H1 (cell line): ENCODE measurements around the gene NBPF4. TPM values are rescaled to one million over a fixed set of nuclear protein-coding genes. Genes with fewer than 3 reads are reported as not detected.

Experiments
- CTCF ChIA-PET: fragments of 300-600 bp; sonication (Branson Sonifier 250); formaldehyde crosslinking; loops from one replicate; lab custom pipeline; 2021; ENCODE audit not compliant: partially characterized antibody; lab: Charles Lee
- POLR2A ChIA-PET: fragments of 300-600 bp; sonication (Branson Sonifier 250); formaldehyde crosslinking; loops from one replicate; lab custom pipeline; 2021; ENCODE audit warnings: inconsistent platforms; ENCODE audit not compliant: partially characterized antibody; lab: Charles Lee
- DNase-seq, 2 experiments: peaks; one replicate each; pipeline versions ENCODE4 v3.0.0 to v3.0.0-alpha.2; 2010 to 2022; ENCODE audit warnings: low spot score in 2 of 2, low read depth in 1 of 2, mixed read lengths in 1 of 2
- FAIRE-seq: peaks from 2 replicates; lab custom pipeline; 2011; peaks lifted over from hg19 to GRCh38; lab: Jason Lieb, UNC
- H2AFZ ChIP-seq: 2 replicates; pipeline ENCODE4 v1.8.1; 2012; ENCODE audit warnings: low read length, inconsistent platforms
- H2AK5ac ChIP-seq: 2 replicates; pipeline ENCODE4 v1.6.1; 2013; ENCODE audit warnings: low read depth, low read length
- H2BK120ac ChIP-seq: replicated peaks from 2 replicates; pipeline ENCODE3; 2013; ENCODE audit warnings: low read depth, low read length, inconsistent platforms
- H2BK12ac ChIP-seq: 2 replicates; pipeline ENCODE4 v1.6.1; 2013; ENCODE audit warnings: low read depth, low read length
- H2BK15ac ChIP-seq: 2 replicates; pipeline ENCODE4 v1.6.1; 2013; ENCODE audit warnings: low read length
- H2BK20ac ChIP-seq: 2 replicates; pipeline ENCODE4 v1.6.1; 2013; ENCODE audit warnings: low read length
- H2BK5ac ChIP-seq: 2 replicates; pipeline ENCODE4 v1.6.1; 2013; ENCODE audit warnings: low read depth, low read length
- H3K14ac ChIP-seq: 2 replicates; pipeline ENCODE4 v1.6.1; 2013; ENCODE audit warnings: inconsistent platforms; ENCODE audit not compliant: insufficient read length
- H3K18ac ChIP-seq: 2 replicates; pipeline ENCODE4 v1.6.1; 2013; ENCODE audit warnings: low read length; ENCODE audit errors: extremely low read depth
- H3K23ac ChIP-seq: 2 replicates; pipeline ENCODE4 v1.6.1; 2013; ENCODE audit warnings: inconsistent platforms; ENCODE audit not compliant: insufficient read length
- H3K23me2 ChIP-seq: 2 replicates; pipeline ENCODE4 v1.6.1; 2013; ENCODE audit warnings: low read depth, low read length
- H3K27ac ChIP-seq: 2 replicates; pipeline ENCODE4 v1.6.1; 2011; ENCODE audit warnings: low read depth, low read length, inconsistent platforms
- H3K27me3 ChIP-seq, 4 experiments: replicated peaks in 1 of 4; 1 replicate in 1 of 4; 2 replicates in 3 of 4; pipeline versions ENCODE4 v1.6.1 to v1.8.1; 2011 to 2013; ENCODE audit warnings: low read length in 3 of 4, mild to moderate bottlenecking in 3 of 4, inconsistent platforms in 2 of 4, mixed read lengths in 2 of 4, moderate library complexity in 1 of 4; ENCODE audit not compliant: control insufficient read depth in 3 of 4, insufficient read depth in 3 of 4; ENCODE audit errors: extremely low read depth in 1 of 4
- H3K36me3 ChIP-seq, 4 experiments: 2 replicates each; pipeline versions ENCODE4 v1.6.1 to v1.8.1; 2011 to 2013; ENCODE audit warnings: mild to moderate bottlenecking in 4 of 4, low read length in 3 of 4, moderate library complexity in 2 of 4, control low read depth in 1 of 4, inconsistent platforms in 1 of 4; ENCODE audit not compliant: insufficient read depth in 4 of 4, control insufficient read depth in 2 of 4
- H3K4ac ChIP-seq: replicated peaks from 2 replicates; pipeline ENCODE3; 2013; ENCODE audit warnings: low read length, low read depth, mixed read lengths, inconsistent platforms; ENCODE audit not compliant: insufficient read length
- H3K4me1 ChIP-seq, 4 experiments: replicated peaks in 1 of 4; 1 replicate in 1 of 4; 2 replicates in 3 of 4; pipeline versions ENCODE4 v1.6.1 to v1.8.1; 2011 to 2013; ENCODE audit warnings: low read length in 3 of 4, inconsistent platforms in 2 of 4, mixed read lengths in 1 of 4; ENCODE audit not compliant: insufficient read depth in 4 of 4, control insufficient read depth in 3 of 4
- H3K4me2 ChIP-seq, 2 experiments: 2 replicates each; pipeline versions ENCODE4 v1.6.1 to v1.8.1; 2011 to 2013; ENCODE audit warnings: low read depth in 2 of 2, low read length in 2 of 2, control low read depth in 1 of 2, inconsistent platforms in 1 of 2, mild to moderate bottlenecking in 1 of 2; ENCODE audit not compliant: insufficient read depth in 1 of 2
- H3K4me3 ChIP-seq, 4 experiments: fragments of 200-600, 300-600 bp in 1 of 4; sonication (generic), shearing (Covaris generic), sonication (Bioruptor Twin) in 1 of 4; 2 replicates each; pipeline versions ENCODE4 v1.5.1 to v1.8.1; 2011 to 2016; ENCODE audit warnings: low read length in 4 of 4, low read depth in 3 of 4, control low read depth in 2 of 4, inconsistent platforms in 2 of 4, mild to moderate bottlenecking in 2 of 4, mixed read lengths in 1 of 4, moderate library complexity in 1 of 4; ENCODE audit not compliant: insufficient read depth in 2 of 4; ENCODE audit errors: extremely low read depth in 1 of 4
- H3K56ac ChIP-seq: replicated peaks from 2 replicates; pipeline ENCODE3; 2013; ENCODE audit warnings: low read depth, mild to moderate bottlenecking, mixed read lengths, low read length, inconsistent platforms; ENCODE audit not compliant: insufficient read length
- H3K79me1 ChIP-seq: 2 replicates; pipeline ENCODE4 v1.6.1; 2013; ENCODE audit warnings: low read depth, low read length, control low read depth
- H3K79me2 ChIP-seq, 2 experiments: 2 replicates each; pipeline versions ENCODE4 v1.6.1 to v1.8.1; 2012 to 2013; ENCODE audit warnings: low read length in 2 of 2, mild to moderate bottlenecking in 2 of 2, inconsistent platforms in 1 of 2; ENCODE audit not compliant: insufficient read depth in 2 of 2, control insufficient read depth in 1 of 2
- H3K9ac ChIP-seq, 4 experiments: replicated peaks in 1 of 4; 1 replicate in 1 of 4; 2 replicates in 3 of 4; pipeline versions ENCODE4 v1.6.1 to v1.8.1; 2011 to 2013; ENCODE audit warnings: low read depth in 3 of 4, low read length in 3 of 4, control low read depth in 2 of 4, mild to moderate bottlenecking in 2 of 4, moderate library complexity in 2 of 4, inconsistent platforms in 1 of 4; ENCODE audit errors: extremely low read depth in 1 of 4
- H3K9me3 ChIP-seq, 2 experiments: 2 replicates each; pipeline versions ENCODE4 v1.6.1 to v1.8.1; 2012 to 2013; ENCODE audit warnings: mild to moderate bottlenecking in 2 of 2, moderate library complexity in 2 of 2, control low read depth in 1 of 2, inconsistent platforms in 1 of 2, low read depth in 1 of 2, low read length in 1 of 2, mixed read lengths in 1 of 2; ENCODE audit not compliant: insufficient read depth in 2 of 2
- H4K20me1 ChIP-seq, 2 experiments: replicated peaks in 1 of 2; 2 replicates each; pipeline versions ENCODE3 to v1.8.1; 2011 to 2013; ENCODE audit warnings: inconsistent platforms in 2 of 2, low read length in 2 of 2, mild to moderate bottlenecking in 1 of 2; ENCODE audit not compliant: insufficient read depth in 2 of 2, control insufficient read depth in 1 of 2
- H4K5ac ChIP-seq: 2 replicates; pipeline ENCODE4 v1.6.1; 2013; ENCODE audit warnings: low read length, low read depth, mixed read lengths, inconsistent platforms; ENCODE audit not compliant: insufficient read length
- H4K8ac ChIP-seq: 2 replicates; pipeline ENCODE4 v1.8.0; 2013; ENCODE audit warnings: mild to moderate bottlenecking, moderate library complexity, low read length, inconsistent platforms; ENCODE audit not compliant: insufficient read depth; ENCODE audit errors: extremely low read depth
- H4K91ac ChIP-seq: replicated peaks from 2 replicates; pipeline ENCODE3; 2013; ENCODE audit warnings: low read length, mixed read lengths, inconsistent platforms; ENCODE audit not compliant: insufficient read length
- ASH2L ChIP-seq: fragments of 200-600, 300-600 bp; sonication (generic); IDR thresholded peaks from one replicate; pipeline ENCODE4 v1.7.1; 2017; ENCODE audit warnings: low read length
- BACH1 ChIP-seq: IDR thresholded peaks from 2 replicates; pipeline ENCODE4 v1.6.1; 2012; ENCODE audit warnings: low read length, improper control_type of control experiment
- CBX5 ChIP-seq: fragments of 300-800, 300-1000 bp; sonication (generic); IDR thresholded peaks from 2 replicates; pipeline ENCODE4 v1.7.1; 2016; ENCODE audit warnings: antibody characterized with exemption, low read length, low read depth
- CHD2 ChIP-seq: IDR thresholded peaks from 2 replicates; pipeline ENCODE4 v1.6.1; 2012; ENCODE audit warnings: low read length, improper control_type of control experiment
- E2F6 ChIP-seq: IDR thresholded peaks from 2 replicates; pipeline ENCODE4 v1.6.1; 2012; ENCODE audit warnings: inconsistent platforms
- MAX ChIP-seq: IDR thresholded peaks from 2 replicates; pipeline ENCODE4 v1.6.1; 2012; ENCODE audit warnings: inconsistent platforms
- NRF1 ChIP-seq: IDR thresholded peaks from 2 replicates; pipeline ENCODE4 v1.6.1; 2011; ENCODE audit warnings: mild to moderate bottlenecking, low read depth, low read length, improper control_type of control experiment
- POLR2A ChIP-seq, 2 experiments: IDR thresholded peaks; 1 replicate in 1 of 2; 2 replicates in 1 of 2; pipeline ENCODE4 v1.6.1; 2011; ENCODE audit warnings: low read depth in 2 of 2, low read length in 2 of 2, mild to moderate bottlenecking in 2 of 2; ENCODE audit errors: control extremely low read depth in 1 of 2
- RAD21 ChIP-seq, 2 experiments: IDR thresholded peaks in 1 of 2; conservative IDR thresholded peaks in 1 of 2; 2 replicates each; pipeline ENCODE4 v1.6.1; 2011; ENCODE audit warnings: low read depth in 2 of 2, low read length in 2 of 2, improper control_type of control experiment in 1 of 2, inconsistent platforms in 1 of 2, mild to moderate bottlenecking in 1 of 2, moderate library complexity in 1 of 2
- TAF1 ChIP-seq: IDR thresholded peaks from 2 replicates; pipeline ENCODE4 v1.6.1; 2011; ENCODE audit warnings: mild to moderate bottlenecking, low read depth, low read length
- TEAD4 ChIP-seq: IDR thresholded peaks from 2 replicates; pipeline ENCODE4 v1.6.1; 2012; ENCODE audit warnings: low read depth, low read length, inconsistent platforms, mixed read lengths
- YY1 ChIP-seq: IDR thresholded peaks from 2 replicates; pipeline ENCODE4 v1.6.1; 2011; ENCODE audit warnings: low read depth, mild to moderate bottlenecking, low read length
- WGBS, 2 experiments: shearing (Covaris generic) in 1 of 2; methylation state at CpG; one replicate each; pipeline versions ENCODE4 v1.1.6 to v1.1.7; 2013 to 2015; ENCODE audit warnings: low lambda C conversion rate in 2 of 2, mixed read lengths in 2 of 2, inconsistent platforms in 1 of 2, low coverage in 1 of 2, missing lambda C conversion rate in 1 of 2; ENCODE audit not compliant: insufficient replicate concordance in 2 of 2, insufficient coverage in 1 of 2, insufficient read length in 1 of 2; ENCODE audit errors: extremely low coverage in 1 of 2, missing lambda C conversion rate in 1 of 2; 5-methylcytosine and 5-hydroxymethylcytosine counted together
- polyA plus RNA-seq, 7 experiments: library from polyadenylated mRNA; depleted of rRNA in 3 of 7; stranded (reverse) in 5 of 7; unstranded in 2 of 7; fragments of >200 nt in 5 of 7; fragments of 200-250 nt in 2 of 7; gene quantifications; 1 replicate in 5 of 7; 2 replicates in 1 of 7; 4 replicates in 1 of 7; pipeline versions ENCODE4 v1.2.1 to v1.2.3, GENCODE V29; 2011 to 2013; ENCODE audit warnings: missing spikeins in 2 of 7, mixed read lengths in 2 of 7
- total RNA-seq: library from RNA; stranded (reverse); fragmentation: NEBNext Ultra II Directional; extraction: Animal tissue kit (Norgen Biotek cat#: 25700); gene quantifications from 2 replicates; pipeline ENCODE4 v1.2.1, GENCODE V29; 2021

NBPF4 gene
- total and polyA plus RNA-seq, 2 of the 8 experiments (the other 6 are each of a cell fraction or from before 2014, with no cell fraction given), result not detected

GRCh38 chr1:108199201-108199691 is 44.6 kb downstream of the NBPF4 start:
- no peak for DNase-seq
- Histone ChIP-seq H4K5ac (no peak overlapping the region), H2BK12ac (no peak overlapping the region), H4K91ac (peak overlapping the region; percentile 3), H2AFZ (no peak overlapping the region), H3K9ac (peak overlapping the region; percentile 13 to 83 (median 74); a peak in 6 of 7 replicates), H3K9me3 (no peaks in the 10 kb centered on the region), H3K4me2 (peak overlapping the region; percentile 67 to 78), H3K23ac (no peak overlapping the region), H3K56ac (peak overlapping the region; percentile 33), H3K4me1 (peaks cover 0 to 6% (median 2%) of the 10 kb centered on the region in 4 experiments; a peak in 3 of 7 replicates), H3K27me3 (no peaks in the 10 kb centered on the region), H2BK20ac (no peak overlapping the region), H3K4ac (no peak overlapping the region), H4K8ac (no peak overlapping the region), H3K79me2 (peaks cover 0 to 51% of the 10 kb centered on the region in 2 experiments; a peak in 2 of 4 replicates), H2BK15ac (no peak overlapping the region), H3K4me3 (peak overlapping the region; percentile 77 to 94 (median 83)), H2BK120ac (no peak overlapping the region), H3K14ac (no peak overlapping the region), H4K20me1 (peaks cover 0 to 1% of the 10 kb centered on the region in 2 experiments), H3K27ac (no peak overlapping the region), H2AK5ac (no peak overlapping the region), H3K79me1 (peaks cover 8% of the 10 kb centered on the region), H3K23me2 (peaks cover 6% of the 10 kb centered on the region; the same call in 1 of the 2 replicates), H3K36me3 (peaks cover 0 to 7% (median 1%) of the 10 kb centered on the region in 4 experiments; a peak in 3 of 8 replicates), H3K18ac (peak overlapping the region; percentile 0), H2BK5ac (no peak overlapping the region)
- ChIA-PET CTCF (interaction anchor here (1.5 to 1.8 kb wide), 2 partner anchors 129 to 445 kb away, joined by 3 to 5 read pairs; no protein-coding TSS in a partner anchor), POLR2A (interaction anchor here (0.9 to 2.1 kb wide), 4 partner anchors 9 to 462 kb away, joined by 3 to 14 read pairs (median 3); partner anchors contain the start of gene HENMT1)
- FAIRE-seq, result no peak
- WGBS, 2 experiments, result 7% methylated on average over 9 of the region's 9 CpGs; no CpG with 5 or more reads in 1 of the 2 experiments
- no peak for TF ChIP-seq NRF1
- TF ChIP-seq CHD2, result no peak
- TF ChIP-seq RAD21 (IDR thresholded peaks at IDR 0.05 in 1 of 2, conservative IDR thresholded peaks at IDR 0.05 in 1 of 2; ENCODE audit: low read depth in 2 of 2, low read length in 2 of 2), result no peak
- TF ChIP-seq POLR2A (IDR thresholded peaks at IDR 0.05; ENCODE audit: control extremely low read depth in 1 of 2, low read depth in 2 of 2, low read length in 2 of 2), result peak; percentile 44 to 46; a peak in 2 of 3 replicates
- TF ChIP-seq TAF1, result 0 out of 2 replicates have a peak, but pooled peaks have one; percentile 36
- TF ChIP-seq MAX, result 0 out of 2 replicates have a peak, but pooled peaks have one; percentile 24
- 0 out of 2 replicates have a peak, but pooled peaks have one; percentile 14 for TF ChIP-seq E2F6
- TF ChIP-seq BACH1, result 0 out of 2 replicates have a peak, but pooled peaks have one; percentile 37
- 0 out of 2 replicates have a peak, but pooled peaks have one; percentile 55 for TF ChIP-seq YY1
- TF ChIP-seq ASH2L, result peak; percentile 33
- TF ChIP-seq CBX5, result no peak
- TF ChIP-seq TEAD4, result peak; percentile 80
